ENCODE results near the gene PIGV.

DNA sequence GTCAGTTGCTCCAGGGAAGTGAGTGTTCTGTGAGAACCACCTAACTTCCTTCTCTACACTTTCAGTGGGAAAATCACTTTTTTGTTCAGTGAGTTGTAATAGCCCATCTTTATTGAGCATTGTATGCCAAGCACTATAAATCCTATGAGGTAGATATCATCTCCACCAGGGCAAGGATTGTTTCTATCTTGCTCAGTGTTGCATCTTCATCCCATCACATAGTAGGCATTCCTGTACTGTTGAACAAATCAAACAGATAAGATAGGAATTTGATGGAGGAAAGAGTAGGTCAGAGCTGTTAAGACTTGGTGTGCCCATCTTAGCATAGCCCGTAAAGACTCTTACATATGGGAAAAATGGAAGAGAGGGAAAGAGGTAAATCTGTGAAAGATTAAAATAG is 2.9 kb upstream of the PIGV start:
- TF ChIP-seq FOXK2 (IDR thresholded peaks at IDR 0.05) (no peak), SP1 (IDR thresholded peaks at IDR 0.05) (no peak), FOXM1 (IDR thresholded peaks at IDR 0.05; ENCODE audit: borderline replicate concordance) (no peak), ELF4 (IDR thresholded peaks at IDR 0.05) (no peak)
